Measurements from ENCODE around the gene CDH4. TPM values are rescaled to one million over a fixed set of nuclear protein-coding genes. Genes with fewer than 3 reads are reported as not detected.

Gene CDH4
- total and polyA plus RNA-seq, 4 donors = 5.8 to 24.1 (median 17.1) TPM

- no peaks in the 10 kb centered on the region for H3K9me3 ChIP-seq (ENCODE audit: control insufficient read depth, insufficient read depth, low read length)
- H3K4me3 ChIP-seq (ENCODE audit: low read depth, low read length) = no peak overlapping the region
- peaks cover 2% of the 10 kb centered on the region for H3K27me3 ChIP-seq (ENCODE audit: control insufficient read depth, insufficient read depth, low read length)
- no peaks in the 10 kb centered on the region for H3K36me3 ChIP-seq (ENCODE audit: control insufficient read depth, insufficient read depth, low read length)
- no peak overlapping the region for H3K27ac ChIP-seq (ENCODE audit: low read depth, low read length)
- 98% methylated on average over 8 of the region's 8 CpGs for WGBS (ENCODE audit: insufficient coverage)
- DNase-seq (ENCODE audit: low read depth in 4 of 6, low spot score in 6 of 6) = no peak
- H3K4me1 ChIP-seq (ENCODE audit: control insufficient read depth, insufficient read depth, low read length) = peaks cover 34% of the 10 kb centered on the region
Measured at GRCh38 chr20:61274326-61274725, 22.3 kb downstream of the CDH4 start.

GRCh38 chr20:61278296-61278695 is 26.2 kb downstream of the CDH4 start:
- WGBS (ENCODE audit: insufficient coverage) = 83% methylated on average over 4 of the region's 4 CpGs
- H3K4me1 ChIP-seq (ENCODE audit: control insufficient read depth, insufficient read depth, low read length) = peaks cover 11% of the 10 kb centered on the region

GRCh38 chr20:61279621-61280150 is 27.6 kb downstream of the CDH4 start:
- H3K27ac ChIP-seq (ENCODE audit: low read depth, low read length) = no peak overlapping the region
- no peak for DNase-seq (ENCODE audit: low read depth in 4 of 6, low spot score in 6 of 6)
- H3K36me3 ChIP-seq (ENCODE audit: control insufficient read depth, insufficient read depth, low read length) = no peaks in the 10 kb centered on the region
- WGBS (ENCODE audit: insufficient coverage) = 85% methylated on average over 17 of the region's 17 CpGs
- H3K4me1 ChIP-seq (ENCODE audit: control insufficient read depth, insufficient read depth, low read length) = peaks cover 11% of the 10 kb centered on the region
- no peak overlapping the region for H3K4me3 ChIP-seq (ENCODE audit: low read depth, low read length)
- no peaks in the 10 kb centered on the region for H3K9me3 ChIP-seq (ENCODE audit: control insufficient read depth, insufficient read depth, low read length)
- H3K27me3 ChIP-seq (ENCODE audit: control insufficient read depth, insufficient read depth, low read length) = peaks cover 2% of the 10 kb centered on the region

More at GRCh38 chr20:61278296-61278695, 26.2 kb downstream of the CDH4 start:
- no peak for DNase-seq (ENCODE audit: low read depth in 4 of 6, low spot score in 6 of 6)
- no peak overlapping the region for H3K27ac ChIP-seq (ENCODE audit: low read depth, low read length)
- H3K27me3 ChIP-seq (ENCODE audit: control insufficient read depth, insufficient read depth, low read length) = peaks cover 2% of the 10 kb centered on the region
- H3K9me3 ChIP-seq (ENCODE audit: control insufficient read depth, insufficient read depth, low read length) = no peaks in the 10 kb centered on the region
- H3K36me3 ChIP-seq (ENCODE audit: control insufficient read depth, insufficient read depth, low read length) = no peaks in the 10 kb centered on the region
- H3K4me3 ChIP-seq (ENCODE audit: low read depth, low read length) = no peak overlapping the region

GRCh38 chr20:61280217-61280980 is 28.3 kb downstream of the CDH4 start:
- Histone ChIP-seq H3K27ac (ENCODE audit: low read depth, low read length) (no peak overlapping the region), H3K4me3 (ENCODE audit: low read depth, low read length) (no peak overlapping the region), H3K4me1 (ENCODE audit: control insufficient read depth, insufficient read depth, low read length) (peaks cover 11% of the 10 kb centered on the region), H3K27me3 (ENCODE audit: control insufficient read depth, insufficient read depth, low read length) (peaks cover 2% of the 10 kb centered on the region), H3K36me3 (ENCODE audit: control insufficient read depth, insufficient read depth, low read length) (no peaks in the 10 kb centered on the region), H3K9me3 (ENCODE audit: control insufficient read depth, insufficient read depth, low read length) (no peaks in the 10 kb centered on the region)
- 95% methylated on average over 19 of the region's 27 CpGs for WGBS (ENCODE audit: insufficient coverage)
- DNase-seq (ENCODE audit: low read depth in 4 of 6, low spot score in 6 of 6) = no peak

- H3K4me1 ChIP-seq (ENCODE audit: control insufficient read depth, insufficient read depth, low read length) = peaks cover 10% of the 10 kb centered on the region
- no peaks in the 10 kb centered on the region for H3K36me3 ChIP-seq (ENCODE audit: control insufficient read depth, insufficient read depth, low read length)
- WGBS (ENCODE audit: insufficient coverage) = 90% methylated on average over 11 of the region's 12 CpGs
- no peak overlapping the region for H3K4me3 ChIP-seq (ENCODE audit: low read depth, low read length)
- no peaks in the 10 kb centered on the region for H3K9me3 ChIP-seq (ENCODE audit: control insufficient read depth, insufficient read depth, low read length)
- peaks cover 2% of the 10 kb centered on the region for H3K27me3 ChIP-seq (ENCODE audit: control insufficient read depth, insufficient read depth, low read length)
- H3K27ac ChIP-seq (ENCODE audit: low read depth, low read length) = no peak overlapping the region
- no peak for DNase-seq (ENCODE audit: low read depth in 4 of 6, low spot score in 6 of 6)
Measured at GRCh38 chr20:61281286-61281795, 29.3 kb downstream of the CDH4 start.

GRCh38 chr20:61284752-61285151 is 32.7 kb downstream of the CDH4 start:
- WGBS (ENCODE audit: insufficient coverage) = 87% methylated on average over 5 of the region's 5 CpGs
- no peak overlapping the region for H3K4me3 ChIP-seq (ENCODE audit: low read depth, low read length)
- H3K36me3 ChIP-seq (ENCODE audit: control insufficient read depth, insufficient read depth, low read length) = no peaks in the 10 kb centered on the region
- DNase-seq (ENCODE audit: low read depth in 4 of 6, low spot score in 6 of 6) = no peak
- no peak overlapping the region for H3K27ac ChIP-seq (ENCODE audit: low read depth, low read length)
- H3K9me3 ChIP-seq (ENCODE audit: control insufficient read depth, insufficient read depth, low read length) = no peaks in the 10 kb centered on the region
- peaks cover 4% of the 10 kb centered on the region for H3K27me3 ChIP-seq (ENCODE audit: control insufficient read depth, insufficient read depth, low read length)
- peaks cover 27% of the 10 kb centered on the region for H3K4me1 ChIP-seq (ENCODE audit: control insufficient read depth, insufficient read depth, low read length)

GRCh38 chr20:61285152-61285645 is 33.1 kb downstream of the CDH4 start:
- no peaks in the 10 kb centered on the region for H3K9me3 ChIP-seq (ENCODE audit: control insufficient read depth, insufficient read depth, low read length)
- WGBS (ENCODE audit: insufficient coverage) = 84% methylated on average over 11 of the region's 15 CpGs
- no peaks in the 10 kb centered on the region for H3K36me3 ChIP-seq (ENCODE audit: control insufficient read depth, insufficient read depth, low read length)
- no peak overlapping the region for H3K4me3 ChIP-seq (ENCODE audit: low read depth, low read length)
- no peak for DNase-seq (ENCODE audit: low read depth in 4 of 6, low spot score in 6 of 6)
- no peak overlapping the region for H3K27ac ChIP-seq (ENCODE audit: low read depth, low read length)
- H3K27me3 ChIP-seq (ENCODE audit: control insufficient read depth, insufficient read depth, low read length) = peaks cover 4% of the 10 kb centered on the region
- H3K4me1 ChIP-seq (ENCODE audit: control insufficient read depth, insufficient read depth, low read length) = peaks cover 27% of the 10 kb centered on the region

GRCh38 chr20:61285691-61286090 is 33.6 kb downstream of the CDH4 start:
- DNase-seq (ENCODE audit: low read depth in 4 of 6, low spot score in 6 of 6) = no peak
- Histone ChIP-seq H3K36me3 (ENCODE audit: control insufficient read depth, insufficient read depth, low read length) (no peaks in the 10 kb centered on the region), H3K4me1 (ENCODE audit: control insufficient read depth, insufficient read depth, low read length) (peaks cover 27% of the 10 kb centered on the region), H3K27me3 (ENCODE audit: control insufficient read depth, insufficient read depth, low read length) (peaks cover 4% of the 10 kb centered on the region), H3K27ac (ENCODE audit: low read depth, low read length) (no peak overlapping the region), H3K4me3 (ENCODE audit: low read depth, low read length) (no peak overlapping the region), H3K9me3 (ENCODE audit: control insufficient read depth, insufficient read depth, low read length) (no peaks in the 10 kb centered on the region)
- 98% methylated on average over 7 of the region's 8 CpGs for WGBS (ENCODE audit: insufficient coverage)

GRCh38 chr20:61287583-61288275 is 35.7 kb downstream of the CDH4 start:
- H3K9me3 ChIP-seq (ENCODE audit: control insufficient read depth, insufficient read depth, low read length) = no peaks in the 10 kb centered on the region
- no peak overlapping the region for H3K27ac ChIP-seq (ENCODE audit: low read depth, low read length)
- WGBS (ENCODE audit: insufficient coverage) = 47% methylated on average over 11 of the region's 15 CpGs
- peaks cover 27% of the 10 kb centered on the region for H3K4me1 ChIP-seq (ENCODE audit: control insufficient read depth, insufficient read depth, low read length)
- DNase-seq (ENCODE audit: low read depth in 4 of 6, low spot score in 6 of 6) = peak in 1 of 6 donors; percentile 50
- no peak overlapping the region for H3K4me3 ChIP-seq (ENCODE audit: low read depth, low read length)
- peaks cover 4% of the 10 kb centered on the region for H3K27me3 ChIP-seq (ENCODE audit: control insufficient read depth, insufficient read depth, low read length)
- no peaks in the 10 kb centered on the region for H3K36me3 ChIP-seq (ENCODE audit: control insufficient read depth, insufficient read depth, low read length)
